Measurements from ENCODE around the gene SEC16A.
"Not testable (repeated sequence)": the region's sequence is repeated elsewhere in the genome, so short reads cannot be mapped to it uniquely, and the experiment has no call there.

SEC16A gene

DNA sequence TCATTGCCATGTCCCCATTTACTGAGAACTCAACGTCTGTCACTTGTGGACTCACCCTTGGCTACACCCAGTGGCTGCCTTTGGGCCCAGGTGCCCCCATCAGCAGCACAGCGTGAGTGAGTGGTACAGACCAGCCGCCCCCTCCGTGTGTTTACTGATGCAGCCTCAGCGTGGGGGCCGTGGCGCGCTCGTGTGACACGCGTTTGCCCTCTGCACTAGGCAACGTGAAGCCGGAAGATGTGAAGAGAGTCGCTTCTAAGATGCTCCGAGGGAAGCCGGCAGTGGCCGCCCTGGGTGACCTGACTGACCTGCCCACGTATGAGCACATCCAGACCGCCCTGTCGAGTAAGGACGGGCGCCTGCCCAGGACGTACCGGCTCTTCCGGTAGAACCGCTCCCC is 60.0 kb downstream of the SEC16A start:
- no peak for DNase-seq (ENCODE audit: low read depth)

DNA sequence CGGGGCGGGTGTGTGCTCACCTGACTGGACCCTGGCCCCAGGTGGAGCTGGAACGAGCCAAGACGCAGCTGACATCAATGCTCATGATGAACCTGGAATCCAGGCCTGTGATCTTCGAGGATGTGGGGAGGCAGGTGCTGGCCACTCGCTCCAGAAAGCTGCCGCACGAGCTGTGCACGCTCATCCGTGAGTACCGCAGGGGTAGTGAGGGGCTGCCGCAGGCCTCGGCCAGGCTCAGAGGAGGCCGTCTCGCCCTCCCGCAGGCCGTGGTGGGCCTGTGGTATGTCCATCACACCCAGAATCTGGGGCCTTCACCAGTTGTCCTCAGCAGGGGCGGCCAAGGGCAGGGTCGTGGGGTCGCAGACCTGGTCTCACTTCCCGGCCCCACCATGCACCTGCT is 61.0 kb downstream of the SEC16A start:
- no peak for DNase-seq (ENCODE audit: low read depth)

DNA sequence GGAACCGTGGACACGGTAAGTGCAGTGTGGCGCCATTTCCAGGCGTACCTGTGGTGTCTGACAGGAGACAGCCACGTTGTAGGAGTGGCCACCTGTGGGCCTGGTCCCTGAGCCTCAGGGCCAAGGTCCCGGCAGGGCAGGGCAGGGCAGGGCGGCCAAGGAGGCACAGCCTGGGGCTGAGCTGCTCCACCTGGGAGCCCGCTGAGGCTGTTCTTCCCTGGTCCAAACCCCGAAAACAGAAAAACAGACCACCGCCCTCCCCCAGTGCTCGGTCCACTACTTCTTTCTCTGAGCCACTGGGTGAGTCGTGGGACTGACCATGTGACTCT is 63.8 kb downstream of the SEC16A start:
- no peak for DNase-seq (ENCODE audit: low read depth)

DNA sequence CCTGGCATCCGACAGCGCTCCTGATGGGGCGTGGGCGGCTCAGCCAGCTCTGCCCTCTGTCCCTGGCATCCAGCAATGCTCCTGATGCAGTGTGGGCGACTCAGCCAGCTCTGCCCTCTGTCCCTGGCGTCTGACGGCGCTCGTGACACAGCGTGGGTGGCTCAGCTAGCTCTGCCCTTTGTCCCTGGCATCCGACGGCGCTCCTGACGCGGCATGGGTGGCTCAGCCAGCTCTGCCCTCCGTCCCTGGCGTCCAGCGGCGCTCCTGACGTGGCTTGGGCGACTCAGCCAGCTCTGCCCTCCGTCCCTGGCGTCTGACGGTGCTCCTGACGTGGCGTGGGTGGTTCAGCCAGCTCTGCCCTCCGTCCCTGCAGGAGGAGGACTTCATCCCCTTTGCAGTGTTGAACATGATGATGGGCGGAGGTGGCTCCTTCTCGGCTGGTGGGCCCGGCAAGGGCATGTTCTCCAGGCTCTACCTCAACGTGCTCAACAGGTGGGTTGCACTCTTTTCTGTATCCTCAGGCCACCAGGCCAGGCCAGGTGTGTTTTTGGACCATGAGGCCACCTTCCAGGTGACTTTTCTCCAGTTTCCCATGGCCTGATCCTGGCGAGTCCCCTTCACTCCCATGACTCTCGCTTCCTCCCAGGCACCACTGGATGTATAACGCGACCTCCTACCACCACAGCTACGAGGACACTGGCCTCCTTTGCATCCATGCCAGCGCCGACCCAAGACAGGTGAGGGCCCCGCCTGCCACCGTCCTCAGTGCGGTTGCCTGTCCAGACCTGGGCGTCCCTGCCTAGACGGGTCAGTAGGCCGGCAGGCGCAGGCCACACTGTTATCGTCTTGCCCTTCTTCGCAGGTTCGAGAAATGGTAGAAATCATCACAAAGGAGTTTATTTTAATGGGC is 64.4 kb downstream of the SEC16A start:
- DNase-seq (ENCODE audit: low read depth), result no peak

GRCh38 chr9:136416914-136417313 is 65.9 kb downstream of the SEC16A start:
- DNase-seq (ENCODE audit: low read depth), result no peak

- peak; percentile 54 for DNase-seq (ENCODE audit: low read depth)
These were observed 66.4 kb downstream of the SEC16A start for GRCh38 chr9:136416427-136416826.

DNA sequence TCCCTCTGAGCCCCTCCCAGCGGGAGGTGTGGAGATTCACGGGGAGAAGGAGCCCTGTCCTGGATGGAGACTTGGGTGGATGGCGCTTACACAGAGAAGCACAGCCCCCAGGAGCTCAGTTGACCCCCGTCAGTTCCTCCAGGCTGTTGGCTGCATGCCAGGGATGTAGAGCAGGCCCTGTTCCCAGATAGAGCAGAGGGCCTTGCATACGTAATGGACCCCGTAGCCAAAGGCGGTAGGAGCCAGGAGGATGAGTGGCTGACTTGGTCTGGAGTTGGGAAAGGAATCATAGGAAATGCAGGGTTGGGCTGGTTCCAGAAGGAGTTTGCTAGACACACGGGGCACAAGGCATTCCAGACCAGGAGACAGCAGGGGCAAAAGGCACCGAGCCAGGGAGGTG is 69.9 kb downstream of the SEC16A start:
- DNase-seq (ENCODE audit: low read depth), result no peak

GRCh38 chr9:136411378-136411777 is 71.5 kb downstream of the SEC16A start:
- no peak for DNase-seq (ENCODE audit: low read depth)

DNA sequence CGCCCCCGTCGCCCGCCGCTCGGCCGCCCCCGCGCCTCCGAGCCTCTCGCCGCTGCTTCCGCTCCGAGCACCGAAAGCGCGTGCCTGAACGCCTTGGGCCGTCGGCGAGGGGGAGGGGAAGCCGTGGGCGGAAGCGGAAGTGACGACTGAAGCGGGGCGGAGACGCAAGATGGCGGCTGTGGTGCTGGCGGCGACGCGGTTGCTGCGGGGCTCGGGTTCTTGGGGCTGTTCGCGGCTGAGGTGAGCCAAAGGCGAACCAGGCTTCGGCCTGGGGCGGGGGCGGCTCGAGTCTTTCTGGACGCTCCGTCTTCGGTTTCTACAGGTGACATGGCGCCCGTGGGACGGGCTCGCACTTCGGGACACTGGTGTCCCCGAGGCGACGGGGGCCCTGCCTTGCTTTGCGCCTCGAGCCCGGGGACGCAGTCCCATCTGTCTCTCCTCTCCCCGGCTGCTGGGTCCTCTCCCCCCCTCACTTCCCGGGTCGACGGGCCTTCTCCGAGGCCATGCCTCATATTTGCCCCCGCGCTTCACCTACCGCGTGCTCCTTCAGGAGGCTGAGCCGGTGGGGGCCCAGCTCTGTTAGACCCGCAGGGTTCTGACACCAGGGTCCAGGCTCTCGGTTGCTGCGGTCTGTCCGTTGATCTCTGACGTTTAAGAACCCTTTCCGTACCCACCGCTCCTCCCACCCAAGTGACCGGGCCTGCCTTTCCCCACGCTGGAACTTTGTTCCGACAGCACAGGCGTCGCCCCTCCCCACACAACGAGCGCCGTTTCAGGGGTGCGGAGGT is 72.1 kb downstream of the SEC16A start, which contains the start of the genes ENTR1 and PMPCA:
TSS of gene ENTR1 (minus strand) at position 115 of the 788 bp plus-strand sequence. CDS start 217 bp downstream, outside the sequence.
TSS of gene PMPCA (plus strand) at position 159 of the 788 bp plus-strand sequence. CDS start at position 170, 11 bp downstream.
- peak; percentile 94 for DNase-seq (ENCODE audit: low read depth)

DNA sequence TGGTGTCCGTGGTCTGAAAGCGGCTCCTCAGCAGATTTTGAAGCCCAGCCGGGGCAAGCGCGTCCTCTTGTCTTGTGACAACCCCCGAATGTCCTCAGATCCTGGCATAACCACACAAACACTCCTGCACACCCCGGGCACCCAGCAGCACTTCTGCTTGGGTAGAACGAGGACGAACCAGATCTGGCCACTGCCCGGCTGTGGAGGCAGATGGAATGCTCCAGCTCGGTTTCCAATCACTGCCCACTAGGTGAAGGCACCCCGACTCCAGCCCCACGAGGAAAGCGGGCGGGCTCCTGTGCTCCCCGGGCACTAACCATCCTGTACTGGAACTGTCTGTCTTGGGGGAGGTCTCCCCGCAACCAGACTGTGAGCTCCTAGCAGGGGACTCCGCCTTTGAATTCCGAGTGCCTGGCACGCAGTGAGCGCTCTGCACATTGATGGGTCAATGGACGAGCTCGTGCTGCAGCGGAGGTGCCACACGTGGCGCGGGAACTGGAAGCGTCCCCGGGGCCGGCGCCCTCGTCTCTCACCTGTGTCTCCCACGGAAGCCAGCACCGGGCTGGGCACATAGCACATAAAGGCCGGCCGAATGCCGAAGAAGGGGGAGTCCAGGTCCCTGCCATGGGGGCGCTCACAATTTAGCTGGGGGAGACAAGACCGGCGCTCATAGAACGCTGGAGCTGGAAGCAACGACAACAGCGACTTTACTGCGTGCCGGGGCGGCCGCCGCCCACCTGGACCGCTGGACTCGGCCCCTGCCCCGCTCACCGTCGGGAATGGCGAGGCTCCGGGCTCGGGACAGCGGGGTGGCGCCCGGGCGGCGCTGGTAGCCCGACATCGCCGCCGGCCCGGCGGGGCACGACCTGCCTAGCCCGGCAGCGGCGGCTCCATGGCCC is 73.0 kb downstream of the SEC16A start:
- peak; percentile 66 for DNase-seq (ENCODE audit: low read depth)

GRCh38 chr9:136407911-136408310 is 74.9 kb downstream of the SEC16A start:
- no peak for DNase-seq (ENCODE audit: low read depth)

GRCh38 chr9:136407061-136407460 is 75.8 kb downstream of the SEC16A start:
- not testable (repeated sequence) for DNase-seq (ENCODE audit: low read depth)

GRCh38 chr9:136405904-136406303 is 76.9 kb downstream of the SEC16A start:
- not testable (repeated sequence) for DNase-seq (ENCODE audit: low read depth)

- no peak for DNase-seq (ENCODE audit: low read depth)
These were observed 77.4 kb downstream of the SEC16A start for GRCh38 chr9:136405481-136405880.

DNA sequence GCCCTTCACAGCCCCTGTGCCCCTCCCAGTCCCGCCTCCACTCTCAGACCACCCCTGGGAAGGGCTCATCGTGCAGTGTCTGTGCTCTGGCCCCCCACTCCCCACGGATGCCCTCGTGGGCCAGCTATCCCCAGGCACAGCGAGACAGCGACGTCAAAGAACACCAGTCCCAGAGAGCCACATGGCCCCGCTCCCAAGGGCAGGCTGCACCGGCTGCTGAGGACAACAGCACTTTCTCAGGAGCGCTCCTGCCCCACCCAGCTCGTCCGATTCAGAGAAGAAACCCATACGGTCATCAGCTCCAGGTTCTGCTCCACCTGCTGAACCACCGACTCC is 78.1 kb downstream of the SEC16A start:
- DNase-seq (ENCODE audit: low read depth), result no peak

DNA sequence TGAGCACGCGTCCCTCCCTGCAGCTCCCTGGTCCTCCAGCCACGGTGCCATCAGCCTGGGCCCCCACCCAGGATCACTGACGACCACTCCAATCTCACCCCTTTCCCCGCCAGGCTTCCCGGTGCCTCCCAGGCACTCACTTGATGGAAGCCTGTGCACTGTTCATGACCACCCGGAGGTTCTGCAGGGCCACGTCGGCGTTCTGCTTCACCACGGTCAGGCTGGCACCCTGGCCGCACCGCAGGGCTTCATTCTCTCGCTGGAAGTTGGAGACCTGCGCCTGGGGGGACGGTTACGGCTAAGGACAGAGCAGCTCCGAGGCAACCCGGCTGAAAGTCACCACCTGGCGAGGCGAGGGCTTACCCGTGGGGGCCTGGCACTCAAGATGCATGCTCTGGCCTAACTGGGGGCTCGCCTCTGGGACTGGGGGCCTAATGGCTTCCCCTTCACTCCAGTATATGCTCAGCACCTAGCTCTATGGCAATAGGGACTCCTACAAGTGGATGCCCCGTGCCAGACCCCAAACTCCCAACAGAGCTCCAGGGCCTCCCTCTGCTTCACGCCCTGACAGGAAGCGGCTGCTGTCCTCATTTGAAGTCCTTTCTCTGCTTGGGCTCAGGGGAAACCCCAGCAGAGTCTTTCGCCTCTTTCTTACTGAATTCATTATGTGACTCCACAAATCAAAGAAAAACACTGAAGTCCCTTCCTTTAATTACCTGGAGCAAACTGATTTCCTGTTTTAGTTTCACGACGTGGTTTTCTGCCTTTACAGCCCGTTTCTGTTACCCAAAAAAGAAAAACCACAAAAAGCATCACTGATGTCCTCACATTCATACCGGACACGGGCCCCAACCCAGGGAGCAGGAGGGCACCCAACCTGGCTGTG is 78.7 kb downstream of the SEC16A start:
- DNase-seq (ENCODE audit: low read depth), result no peak

DNA sequence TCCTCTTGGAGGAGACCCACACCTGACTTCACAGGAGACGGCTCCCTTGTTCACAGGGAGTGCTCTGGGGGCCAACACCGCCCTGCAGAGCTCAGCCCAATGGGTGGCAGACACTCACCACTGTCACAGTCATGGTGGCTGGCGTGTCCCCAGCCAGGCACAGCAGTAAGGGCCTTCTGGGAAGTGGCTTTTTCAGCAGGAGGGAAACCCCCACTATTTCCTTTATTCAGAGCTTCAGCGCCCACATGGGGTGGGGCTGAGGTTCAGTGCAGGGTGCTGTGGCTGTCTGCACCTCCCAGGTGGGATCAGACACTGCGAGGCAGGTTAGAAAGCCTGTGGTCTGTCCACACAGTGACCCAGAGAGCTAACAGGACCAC is 79.3 kb downstream of the SEC16A start:
- no peak for DNase-seq (ENCODE audit: low read depth)

DNA sequence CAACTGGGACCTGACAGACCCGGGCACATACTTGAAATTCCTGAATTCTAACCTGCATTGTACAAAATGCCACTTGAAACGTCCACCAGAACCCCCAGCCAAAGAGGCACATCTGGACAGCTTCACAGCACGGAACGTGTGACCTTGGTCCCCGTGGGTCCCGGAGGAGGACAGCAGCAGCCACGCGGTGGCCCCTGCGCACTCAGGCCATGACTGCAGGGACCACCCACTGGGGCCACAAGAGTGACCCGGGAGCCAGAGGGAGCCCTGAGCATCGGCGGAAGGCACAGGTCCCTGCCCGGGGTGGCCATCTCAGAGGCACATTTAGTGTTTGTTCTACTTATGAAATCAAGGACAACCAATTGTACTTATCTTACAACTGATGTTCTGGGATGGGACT is 80.8 kb downstream of the SEC16A start:
- DNase-seq (ENCODE audit: low read depth), result no peak

DNA sequence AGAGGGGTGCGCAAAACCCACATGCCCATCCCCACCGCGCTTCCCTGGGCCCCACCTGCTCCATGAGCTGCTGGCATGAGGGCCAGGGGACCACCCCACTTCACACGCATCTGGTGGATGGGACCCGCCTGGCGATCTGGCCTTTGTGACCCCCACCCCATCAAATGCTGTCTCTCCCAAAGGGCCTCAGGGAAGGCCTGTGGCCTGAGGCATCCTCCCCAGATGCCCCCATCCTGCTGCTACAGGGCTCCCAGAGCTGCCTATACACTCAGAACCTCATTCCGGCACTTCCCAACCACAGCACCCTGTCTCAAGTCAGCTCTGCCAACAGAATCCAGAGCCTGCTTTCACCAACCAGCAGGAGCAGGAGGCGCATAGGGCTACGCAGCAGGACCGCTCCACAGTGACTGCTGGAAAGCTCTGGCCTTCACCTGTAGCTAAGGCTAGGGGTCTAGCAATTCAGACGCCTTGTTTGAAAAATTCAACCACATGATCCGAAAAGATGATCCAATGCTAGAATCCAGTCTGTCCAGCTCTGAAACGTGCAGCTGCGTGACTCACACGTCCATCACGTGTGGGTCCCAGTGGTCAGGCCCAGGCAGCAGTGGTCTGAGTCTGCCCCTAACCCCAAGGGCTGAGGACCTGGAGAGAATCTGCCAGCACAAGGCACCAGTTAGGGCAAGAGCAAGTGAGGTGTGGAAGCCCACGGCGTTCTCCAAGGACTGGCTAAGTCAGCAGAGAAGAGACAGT is 81.5 kb downstream of the SEC16A start:
- peak; percentile 59 for DNase-seq (ENCODE audit: low read depth)

Measured in ELR (cell line).